ENCODE results near the gene NCKAP5.
A peak's percentile ranks its signal among the peaks of the same experiment; 100 is the strongest.

The NCKAP5 gene

DNA sequence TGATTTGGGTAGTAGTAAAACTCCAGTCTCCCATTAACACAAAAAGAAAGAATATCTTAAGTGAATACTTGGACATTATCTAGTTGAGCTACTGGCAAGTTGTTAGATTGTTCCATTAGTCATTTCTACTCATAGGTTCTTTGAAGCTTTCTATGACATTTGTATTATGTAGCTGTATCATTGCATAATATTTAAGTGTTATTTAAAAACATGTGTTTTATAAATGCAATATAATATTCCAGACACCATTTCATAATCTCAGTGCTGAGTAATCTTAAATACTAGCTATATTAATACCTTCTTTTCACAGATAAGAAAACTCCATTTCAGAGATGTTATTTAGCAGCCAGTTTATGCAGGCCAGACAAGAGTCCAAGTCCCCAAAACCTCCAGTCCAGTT is 271.9 kb downstream of the NCKAP5 start:
- no peak overlapping the region for H2BK12ac ChIP-seq (ENCODE audit: low read length)
- no peak overlapping the region for H3K23ac ChIP-seq (ENCODE audit: low read length)
- no peaks in the 10 kb centered on the region for H3K4me1 ChIP-seq (ENCODE audit: control insufficient read depth in 1 of 2, insufficient read depth in 2 of 2, low read length in 2 of 2)
- H4K91ac ChIP-seq (ENCODE audit: low read depth, low read length) = no peak overlapping the region
- H3K79me2 ChIP-seq (ENCODE audit: control insufficient read depth, insufficient read depth, low read length, poor library complexity) = no peaks in the 10 kb centered on the region
- H3K9me3 ChIP-seq (ENCODE audit: insufficient read depth, low read depth, low read length) = no peaks in the 10 kb centered on the region
- no peak overlapping the region for H2BK5ac ChIP-seq (ENCODE audit: low read depth, low read length, poor library complexity)
- no peak overlapping the region for H3K4ac ChIP-seq (ENCODE audit: low read depth, low read length)
- peak in 1 of 2 donors; percentile 3 for DNase-seq
- H3K79me1 ChIP-seq (ENCODE audit: low read length) = no peaks in the 10 kb centered on the region
- H3K14ac ChIP-seq (ENCODE audit: low read length) = no peak overlapping the region
- no peak overlapping the region for H2AFZ ChIP-seq (ENCODE audit: insufficient read depth, low read length, poor library complexity)
- H3K36me3 ChIP-seq (ENCODE audit: control insufficient read depth in 1 of 2, insufficient read depth in 2 of 2, low read length in 2 of 2) = no peaks in the 10 kb centered on the region
- no peak overlapping the region for H3K27ac ChIP-seq (ENCODE audit: low read depth, low read length)
- no peak overlapping the region for H2BK120ac ChIP-seq (ENCODE audit: insufficient read depth, low read length, poor library complexity)
- no peak overlapping the region for H3K18ac ChIP-seq (ENCODE audit: low read length)
- H3K4me3 ChIP-seq (ENCODE audit: low read depth, low read length) = no peak overlapping the region
- H4K12ac ChIP-seq (ENCODE audit: low read depth, low read length) = no peak overlapping the region
- no peak overlapping the region for H3K9ac ChIP-seq (ENCODE audit: low read length)
- no peak overlapping the region for H4K8ac ChIP-seq (ENCODE audit: low read depth, low read length)
- H2AK5ac ChIP-seq (ENCODE audit: low read length) = no peak overlapping the region
- H3K27me3 ChIP-seq (ENCODE audit: insufficient read depth, low read length) = no peaks in the 10 kb centered on the region
- H3K4me2 ChIP-seq (ENCODE audit: low read length) = no peak overlapping the region

DNA sequence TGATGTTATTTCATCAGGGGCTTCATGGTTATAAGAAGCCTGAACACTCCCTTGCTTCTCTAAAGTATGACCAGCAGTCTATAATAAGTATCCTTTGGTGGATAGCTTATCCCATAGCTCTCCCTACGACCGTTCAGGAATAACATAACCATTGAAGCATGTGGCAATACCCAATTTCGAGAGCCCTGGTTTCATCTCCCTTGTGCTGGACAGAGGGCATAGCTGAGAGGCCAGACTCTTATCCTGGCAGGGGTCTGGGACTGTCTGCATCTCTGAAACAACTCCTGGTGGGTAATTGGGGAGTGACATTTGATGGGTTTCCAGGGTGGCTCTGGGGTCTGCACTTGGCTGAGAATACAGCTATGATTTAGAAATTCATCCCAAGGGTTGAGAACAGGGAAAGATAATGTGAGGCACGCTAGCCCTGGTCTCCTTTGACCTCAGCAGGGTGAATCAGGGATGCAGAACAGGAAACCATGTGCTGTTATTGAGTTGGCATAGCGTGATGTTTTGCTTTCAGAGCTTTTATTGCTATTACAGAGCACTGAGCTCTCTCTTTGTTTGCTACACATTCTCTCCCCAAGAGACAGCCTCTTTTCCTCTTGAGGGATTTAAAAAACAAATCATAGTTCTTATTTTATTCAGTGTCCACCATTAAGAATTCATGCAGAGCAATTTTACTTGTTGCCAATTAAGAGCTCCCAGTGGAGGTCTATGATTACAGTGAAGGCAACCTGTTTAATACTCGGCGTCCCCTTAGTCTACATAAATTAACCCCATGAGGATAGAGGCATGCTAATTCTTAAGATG is 274.5 kb downstream of the NCKAP5 start:
- H2AFZ ChIP-seq (ENCODE audit: insufficient read depth, low read length, poor library complexity) = no peak overlapping the region
- H3K23ac ChIP-seq (ENCODE audit: low read length) = no peak overlapping the region
- no CpG with 5 or more reads among the region's 7 CpGs for WGBS (ENCODE audit: extremely low coverage, insufficient coverage, insufficient read length)
- no peak overlapping the region for H2AK5ac ChIP-seq (ENCODE audit: low read length)
- no peak overlapping the region for H4K91ac ChIP-seq (ENCODE audit: low read depth, low read length)
- no peak overlapping the region for H3K4ac ChIP-seq (ENCODE audit: low read depth, low read length)
- H4K8ac ChIP-seq (ENCODE audit: low read depth, low read length) = no peak overlapping the region
- no peak overlapping the region for H2BK120ac ChIP-seq (ENCODE audit: insufficient read depth, low read length, poor library complexity)
- H3K9ac ChIP-seq (ENCODE audit: low read length) = no peak overlapping the region
- H3K9me3 ChIP-seq (ENCODE audit: insufficient read depth, low read depth, low read length) = no peaks in the 10 kb centered on the region
- H3K14ac ChIP-seq (ENCODE audit: low read length) = no peak overlapping the region
- H2BK12ac ChIP-seq (ENCODE audit: low read length) = no peak overlapping the region
- H4K12ac ChIP-seq (ENCODE audit: low read depth, low read length) = no peak overlapping the region
- no peak overlapping the region for H3K27ac ChIP-seq (ENCODE audit: low read depth, low read length)
- no peaks in the 10 kb centered on the region for H3K27me3 ChIP-seq (ENCODE audit: insufficient read depth, low read length)
- no peaks in the 10 kb centered on the region for H3K79me1 ChIP-seq (ENCODE audit: low read length)
- no peaks in the 10 kb centered on the region for H3K79me2 ChIP-seq (ENCODE audit: control insufficient read depth, insufficient read depth, low read length, poor library complexity)
- no peaks in the 10 kb centered on the region for H3K4me1 ChIP-seq (ENCODE audit: control insufficient read depth in 1 of 2, insufficient read depth in 2 of 2, low read length in 2 of 2)
- H3K36me3 ChIP-seq (ENCODE audit: control insufficient read depth in 1 of 2, insufficient read depth in 2 of 2, low read length in 2 of 2) = no peaks in the 10 kb centered on the region
- no peak overlapping the region for H3K4me3 ChIP-seq (ENCODE audit: low read depth, low read length)
- H2BK5ac ChIP-seq (ENCODE audit: low read depth, low read length, poor library complexity) = no peak overlapping the region
- H3K18ac ChIP-seq (ENCODE audit: low read length) = no peak overlapping the region
- no peak overlapping the region for H3K4me2 ChIP-seq (ENCODE audit: low read length)
- no peak for DNase-seq

DNA sequence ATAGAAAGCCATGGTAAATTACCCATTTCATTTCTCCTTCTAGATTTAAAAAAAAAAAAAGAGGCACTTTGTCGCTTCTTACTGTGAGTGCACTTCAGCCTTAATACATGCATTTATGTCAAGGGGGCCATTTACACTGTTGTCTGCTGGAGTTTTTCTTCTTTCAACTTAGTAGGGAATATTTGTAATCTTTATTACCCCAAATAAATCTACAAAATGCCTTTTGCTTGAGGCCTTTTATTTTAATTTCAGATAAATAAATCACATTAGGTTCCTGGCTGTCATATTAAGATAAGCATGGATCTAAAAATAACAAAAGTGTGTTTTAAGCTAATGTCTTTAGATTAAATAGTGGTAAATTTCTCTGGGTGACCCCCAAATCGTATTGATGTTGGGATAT is 276.0 kb downstream of the NCKAP5 start:
- no peak overlapping the region for H3K4me2 ChIP-seq (ENCODE audit: low read length)
- no peaks in the 10 kb centered on the region for H3K36me3 ChIP-seq (ENCODE audit: control insufficient read depth in 1 of 2, insufficient read depth in 2 of 2, low read length in 2 of 2)
- H2AFZ ChIP-seq (ENCODE audit: insufficient read depth, low read length, poor library complexity) = no peak overlapping the region
- H4K91ac ChIP-seq (ENCODE audit: low read depth, low read length) = no peak overlapping the region
- no peak overlapping the region for H3K14ac ChIP-seq (ENCODE audit: low read length)
- no peaks in the 10 kb centered on the region for H3K27me3 ChIP-seq (ENCODE audit: insufficient read depth, low read length)
- H3K4ac ChIP-seq (ENCODE audit: low read depth, low read length) = no peak overlapping the region
- WGBS (ENCODE audit: extremely low coverage, insufficient coverage, insufficient read length) = no CpG with 5 or more reads among the region's 2 CpGs
- H2BK5ac ChIP-seq (ENCODE audit: low read depth, low read length, poor library complexity) = no peak overlapping the region
- no peak overlapping the region for H4K8ac ChIP-seq (ENCODE audit: low read depth, low read length)
- H2BK120ac ChIP-seq (ENCODE audit: insufficient read depth, low read length, poor library complexity) = no peak overlapping the region
- no peak overlapping the region for H2AK5ac ChIP-seq (ENCODE audit: low read length)
- no peak for DNase-seq
- H3K9me3 ChIP-seq (ENCODE audit: insufficient read depth, low read depth, low read length) = no peaks in the 10 kb centered on the region
- H3K4me3 ChIP-seq (ENCODE audit: low read depth, low read length) = no peak overlapping the region
- H3K4me1 ChIP-seq (ENCODE audit: control insufficient read depth in 1 of 2, insufficient read depth in 2 of 2, low read length in 2 of 2) = no peaks in the 10 kb centered on the region
- no peak overlapping the region for H3K18ac ChIP-seq (ENCODE audit: low read length)
- H3K23ac ChIP-seq (ENCODE audit: low read length) = no peak overlapping the region
- no peak overlapping the region for H3K27ac ChIP-seq (ENCODE audit: low read depth, low read length)
- no peak overlapping the region for H3K9ac ChIP-seq (ENCODE audit: low read length)
- no peak overlapping the region for H4K12ac ChIP-seq (ENCODE audit: low read depth, low read length)
- no peak overlapping the region for H2BK12ac ChIP-seq (ENCODE audit: low read length)
- no peaks in the 10 kb centered on the region for H3K79me2 ChIP-seq (ENCODE audit: control insufficient read depth, insufficient read depth, low read length, poor library complexity)
- H3K79me1 ChIP-seq (ENCODE audit: low read length) = no peaks in the 10 kb centered on the region

DNA sequence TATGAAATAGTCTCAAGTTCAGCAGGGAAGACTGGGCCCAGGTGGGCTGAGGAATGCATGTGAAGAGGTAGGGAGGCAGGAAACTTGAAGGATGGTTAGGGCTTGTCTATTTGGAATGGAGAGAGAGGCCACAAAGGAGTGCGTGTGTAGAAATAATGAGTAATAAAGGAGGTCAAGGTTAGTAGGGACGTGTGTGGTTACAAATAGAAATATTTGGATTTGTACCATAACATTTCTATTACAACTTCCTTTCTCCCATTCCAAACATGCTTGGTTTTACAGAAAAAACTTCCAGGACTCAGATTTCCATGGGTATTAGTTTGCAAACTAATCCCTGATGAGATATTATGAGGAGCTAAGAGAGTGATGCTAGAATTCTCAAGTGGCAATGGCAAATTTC is 280.6 kb downstream of the NCKAP5 start:
- Histone ChIP-seq H3K18ac (ENCODE audit: low read length) (no peak overlapping the region), H3K27me3 (ENCODE audit: insufficient read depth, low read length) (no peaks in the 10 kb centered on the region), H4K91ac (ENCODE audit: low read depth, low read length) (no peak overlapping the region), H3K36me3 (ENCODE audit: control insufficient read depth in 1 of 2, insufficient read depth in 2 of 2, low read length in 2 of 2) (no peaks in the 10 kb centered on the region), H2AK5ac (ENCODE audit: low read length) (no peak overlapping the region), H2BK12ac (ENCODE audit: low read length) (no peak overlapping the region), H2AFZ (ENCODE audit: insufficient read depth, low read length, poor library complexity) (no peak overlapping the region), H3K4me1 (ENCODE audit: control insufficient read depth in 1 of 2, insufficient read depth in 2 of 2, low read length in 2 of 2) (no peaks in the 10 kb centered on the region), H3K23ac (ENCODE audit: low read length) (no peak overlapping the region), H2BK120ac (ENCODE audit: insufficient read depth, low read length, poor library complexity) (no peak overlapping the region), H3K79me2 (ENCODE audit: control insufficient read depth, insufficient read depth, low read length, poor library complexity) (no peaks in the 10 kb centered on the region), H3K4me3 (ENCODE audit: low read depth, low read length) (no peak overlapping the region), H3K4me2 (ENCODE audit: low read length) (no peak overlapping the region), H3K9ac (ENCODE audit: low read length) (no peak overlapping the region), H4K8ac (ENCODE audit: low read depth, low read length) (no peak overlapping the region), H3K9me3 (ENCODE audit: insufficient read depth, low read depth, low read length) (no peaks in the 10 kb centered on the region), H4K12ac (ENCODE audit: low read depth, low read length) (no peak overlapping the region), H3K4ac (ENCODE audit: low read depth, low read length) (no peak overlapping the region), H3K79me1 (ENCODE audit: low read length) (no peaks in the 10 kb centered on the region), H3K14ac (ENCODE audit: low read length) (no peak overlapping the region), H2BK5ac (ENCODE audit: low read depth, low read length, poor library complexity) (no peak overlapping the region), H3K27ac (ENCODE audit: low read depth, low read length) (no peak overlapping the region)
- no peak for DNase-seq
- WGBS (ENCODE audit: extremely low coverage, insufficient coverage, insufficient read length) = 100% methylated on average over 1 of the region's 2 CpGs
